Left kidney (tissue), 2 donors: Measurements from ENCODE around the gene NOD2. TPM values are rescaled to one million over a fixed set of nuclear protein-coding genes. Genes with fewer than 3 reads are reported as not detected.

Experiments used
- DNase-seq: peaks from one replicate; pipeline ENCODE4 v3.0.0-alpha.2; 2013
- polyA plus RNA-seq: library from polyadenylated mRNA; unstranded; fragments of 120-200 nt; gene quantifications from one replicate; pipeline ENCODE4 v1.2.1, GENCODE V29; 2013; ENCODE audit not compliant: insufficient read length

NOD2 gene
- polyA plus RNA-seq, 1 donor: 0.65 TPM

DNA sequence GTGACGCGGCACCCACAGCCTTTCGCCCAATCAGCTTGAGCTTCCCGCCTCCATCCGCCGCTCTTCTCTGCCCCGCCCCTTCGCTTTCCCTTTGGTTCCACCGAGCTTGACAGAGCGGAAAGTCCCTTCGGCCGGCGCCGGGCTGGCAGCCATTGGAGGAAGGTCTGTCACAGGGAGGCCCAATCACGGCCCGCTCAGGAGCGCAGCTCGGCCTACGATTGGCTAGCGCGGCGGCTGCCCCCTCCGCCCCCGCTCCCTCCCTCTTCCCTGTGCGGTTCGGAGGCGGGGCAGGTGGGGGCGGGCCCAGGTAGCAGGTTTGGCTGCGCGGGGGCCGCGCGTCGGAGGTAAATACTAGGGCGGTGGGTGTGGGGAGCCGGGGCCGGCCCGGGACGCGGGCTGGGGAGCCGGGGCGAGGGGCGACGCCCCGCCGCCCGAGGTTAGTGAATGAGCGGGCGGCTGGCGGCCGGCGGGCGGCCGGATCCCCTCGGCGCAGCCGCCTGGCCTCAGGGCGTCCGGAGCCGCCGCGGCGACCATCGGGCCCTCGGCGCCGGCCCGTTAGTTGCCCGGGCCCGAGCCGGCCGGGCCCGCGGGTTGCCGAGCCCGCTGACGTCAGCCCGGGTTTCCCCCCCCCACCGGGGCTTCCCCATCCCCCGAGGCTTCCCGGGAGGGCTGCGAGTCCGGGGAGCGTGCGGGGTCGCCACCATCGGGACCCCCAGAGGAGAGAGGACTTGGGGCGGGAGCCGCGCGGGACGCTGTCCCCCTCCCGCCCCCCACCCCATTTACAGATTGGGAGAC, 48.6 kb downstream of the NOD2 start, which contains the start of gene CYLD:
Gene CYLD (plus strand): TSS at position 306 of the 795 bp plus-strand sequence. CDS start 7,613 bp downstream, outside the sequence.
- peak; percentile 100 for DNase-seq

GRCh38 chr16:50742576-50743200, 49.3 kb downstream of the NOD2 start:
- DNase-seq: no peak

- no peak for DNase-seq
Observed at GRCh38 chr16:50743581-50744225, 50.3 kb downstream of the NOD2 start.

DNA sequence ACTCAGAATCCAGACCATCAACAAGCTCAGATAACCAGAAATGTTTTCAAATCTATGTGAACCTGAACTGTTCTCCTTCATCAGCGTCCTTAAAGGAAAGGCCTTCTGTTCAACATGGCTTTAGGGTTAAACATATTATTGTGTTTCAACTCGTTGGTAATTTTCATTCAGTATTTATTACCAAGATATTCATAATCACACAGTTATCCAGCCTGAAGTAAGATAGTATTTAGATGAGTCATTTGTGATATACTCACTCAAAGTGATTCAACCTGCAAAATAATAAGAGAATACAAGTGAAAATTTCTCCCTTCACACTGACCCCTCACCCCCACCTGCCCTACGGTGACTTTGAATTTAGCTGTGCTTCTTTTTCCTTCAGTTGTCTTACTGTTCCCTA, 51.5 kb downstream of the NOD2 start:
- DNase-seq: no peak

DNA sequence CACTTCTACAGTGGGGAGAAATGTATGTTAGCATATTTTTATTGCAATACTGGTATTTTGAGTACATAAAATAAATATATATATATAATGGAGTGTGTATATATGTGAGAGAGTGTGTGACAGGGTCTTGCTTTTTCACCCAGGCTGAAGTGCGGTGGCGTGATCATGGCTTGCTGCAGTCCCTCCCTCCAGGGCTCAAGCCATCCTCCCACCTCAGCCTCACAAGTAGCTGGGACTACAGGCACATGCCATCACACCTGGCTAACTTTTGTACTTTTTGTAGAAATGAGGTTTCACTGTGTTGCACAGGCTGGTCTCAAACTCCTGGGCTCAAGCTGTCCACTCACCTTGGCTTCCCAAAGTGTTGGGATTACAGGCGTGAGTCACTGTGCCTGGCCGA, 52.5 kb downstream of the NOD2 start:
- DNase-seq: no peak

DNA sequence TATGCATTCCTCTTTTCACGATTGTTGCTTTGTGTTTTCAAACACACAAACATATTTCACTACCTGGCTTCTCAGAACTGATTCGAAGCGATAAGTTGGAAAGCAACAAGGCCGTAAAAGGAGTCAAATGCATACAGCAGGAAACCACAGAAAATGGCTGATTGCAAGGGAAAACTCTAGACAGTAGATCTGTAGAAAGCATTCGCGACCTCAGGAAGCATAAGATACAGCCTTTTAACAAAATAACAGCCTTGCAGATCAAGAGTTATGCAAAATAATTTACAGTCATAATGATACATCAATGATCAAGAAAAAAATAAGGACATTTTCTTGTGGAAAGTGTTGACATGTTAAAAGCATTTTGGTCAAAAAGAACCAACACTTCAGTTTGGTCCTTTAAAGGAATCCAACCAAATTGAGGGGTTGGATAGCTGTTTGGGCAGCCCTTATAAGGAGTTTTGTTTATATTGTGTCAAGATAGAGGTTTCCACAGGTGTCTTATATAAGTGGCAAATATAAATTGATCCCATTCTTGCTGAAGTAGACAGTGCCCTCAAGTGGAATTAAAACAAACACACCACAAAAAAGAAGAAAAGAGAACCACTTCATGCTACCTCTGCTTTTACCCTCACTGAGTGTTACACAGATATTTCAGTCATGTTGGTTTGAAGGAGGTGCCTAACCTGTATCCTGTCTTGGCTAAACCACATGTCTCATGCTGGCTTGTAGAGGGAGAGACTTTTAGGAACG, 54.0 kb downstream of the NOD2 start:
- peak; percentile 43 for DNase-seq

DNA sequence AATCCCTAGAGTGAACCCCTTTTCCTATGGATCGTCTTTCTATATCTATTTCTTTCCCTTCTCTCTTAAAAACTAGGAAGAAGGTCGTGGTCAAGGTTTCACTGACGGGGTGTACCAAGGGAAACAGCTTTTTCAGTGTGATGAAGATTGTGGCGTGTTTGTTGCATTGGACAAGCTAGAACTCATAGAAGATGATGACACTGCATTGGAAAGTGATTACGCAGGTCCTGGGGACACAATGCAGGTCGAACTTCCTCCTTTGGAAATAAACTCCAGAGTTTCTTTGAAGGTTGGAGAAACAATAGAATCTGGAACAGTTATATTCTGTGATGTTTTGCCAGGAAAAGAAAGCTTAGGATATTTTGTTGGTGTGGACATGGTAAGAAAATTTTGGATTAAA, 58.1 kb downstream of the NOD2 start:
- no peak for DNase-seq

DNA sequence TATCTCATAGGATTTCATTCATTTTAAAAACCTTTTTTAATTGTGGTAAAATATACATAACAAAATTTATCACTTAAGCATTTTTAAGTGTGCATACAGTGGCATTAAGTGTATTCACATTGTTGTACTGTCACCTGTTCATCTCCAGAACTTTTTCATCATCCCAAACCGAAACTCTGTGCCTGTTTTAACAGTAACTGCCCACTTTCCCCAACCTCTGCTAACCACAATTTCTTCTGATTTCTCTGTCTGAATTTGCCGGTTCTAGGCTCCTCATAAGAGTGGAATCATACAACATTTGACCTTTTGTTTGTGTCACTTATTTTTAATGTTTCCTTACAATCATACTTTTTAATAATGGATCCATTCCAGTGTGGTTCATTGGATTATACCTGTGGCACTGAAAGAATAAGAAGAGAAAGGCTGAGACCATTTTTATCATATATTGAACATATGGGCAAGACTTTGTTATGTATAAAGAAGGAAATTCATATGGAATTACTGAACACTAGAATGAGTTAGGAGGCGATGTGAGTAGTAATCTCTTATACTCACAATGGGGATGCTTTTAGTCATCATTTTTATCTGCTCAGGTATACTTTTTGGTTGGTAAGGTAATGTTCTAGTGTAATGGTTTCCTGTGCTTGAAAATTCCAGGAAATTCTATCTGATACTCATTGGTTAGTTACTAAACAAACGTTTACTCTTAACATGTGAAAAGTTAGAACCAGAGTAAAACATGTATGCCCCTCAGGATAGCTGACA, 59.2 kb downstream of the NOD2 start:
- no peak for DNase-seq

GRCh38 chr16:50756473-50756872, 63.1 kb downstream of the NOD2 start:
- no peak for DNase-seq

DNA sequence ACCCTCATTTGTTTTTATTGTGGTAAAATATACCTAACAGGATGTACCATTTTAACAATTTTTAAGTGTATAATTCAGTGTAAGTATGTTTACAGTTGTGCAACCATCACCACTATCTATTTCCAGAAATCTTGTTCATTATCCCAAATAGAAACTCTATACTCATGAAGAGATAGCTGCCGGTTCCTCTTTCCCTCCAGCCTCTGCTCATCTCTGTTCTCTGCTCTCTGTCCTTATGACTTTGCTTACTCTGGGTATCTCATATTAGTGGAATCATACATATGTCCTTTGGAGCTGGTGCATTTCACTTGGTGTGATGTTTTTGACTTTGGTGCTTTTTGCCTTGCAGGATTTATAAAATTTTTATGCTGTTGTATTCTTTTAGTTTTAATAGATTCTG, 67.9 kb downstream of the NOD2 start:
- DNase-seq: no peak

- DNase-seq: no peak
Observed at GRCh38 chr16:50762241-50762640, 68.8 kb downstream of the NOD2 start.

- no peak for DNase-seq
Observed at GRCh38 chr16:50763211-50763610, 69.8 kb downstream of the NOD2 start.

GRCh38 chr16:50765260-50765659, 71.9 kb downstream of the NOD2 start:
- no peak for DNase-seq

GRCh38 chr16:50765861-50766260, 72.5 kb downstream of the NOD2 start:
- DNase-seq: no peak

DNA sequence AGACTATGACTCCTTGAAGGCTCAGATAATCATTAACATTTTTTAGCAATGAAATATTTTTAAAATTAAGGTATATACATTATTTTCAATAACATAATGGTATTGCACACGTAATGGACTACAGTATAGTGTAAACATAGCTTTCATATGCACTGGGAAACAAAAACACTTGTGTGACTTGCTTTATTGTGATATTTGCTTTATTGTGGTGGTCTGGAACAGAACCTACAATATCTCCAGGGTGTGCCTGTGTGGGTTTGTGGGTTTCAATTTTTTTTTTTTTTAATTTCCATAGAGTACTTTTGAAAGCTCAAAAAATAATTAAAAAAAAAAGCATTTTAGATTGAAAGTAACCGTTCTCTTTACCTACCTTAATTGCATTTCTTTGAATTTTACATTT, 73.8 kb downstream of the NOD2 start:
- DNase-seq: no peak

- no peak for DNase-seq
Observed at GRCh38 chr16:50771366-50771765, 78.0 kb downstream of the NOD2 start.

- no peak for DNase-seq
Observed at GRCh38 chr16:50774405-50774804, 81.0 kb downstream of the NOD2 start.

- no peak for DNase-seq
Observed at GRCh38 chr16:50774960-50775359, 81.6 kb downstream of the NOD2 start.

GRCh38 chr16:50776037-50776436, 82.6 kb downstream of the NOD2 start:
- no peak for DNase-seq

- DNase-seq: no peak
Observed at GRCh38 chr16:50778284-50779163, 85.1 kb downstream of the NOD2 start.

- DNase-seq: no peak
Observed at GRCh38 chr16:50781043-50781442, 87.6 kb downstream of the NOD2 start.
